PC-3 (cell line): ENCODE results near the gene EMC8. TPM values are rescaled to one million over a fixed set of nuclear protein-coding genes. Genes with fewer than 3 reads are reported as not detected.

Source experiments
- ATAC-seq: fragments of 200-7000 bp; cut with Tn5 transposase; 2 replicates; pipeline ENCODE4 v1.9.1; 2020; ENCODE audit warnings: mild to moderate bottlenecking, moderate library complexity
- BruUV-seq: library from RNA; stranded (reverse); fragments of 400-500 nt; replicated peaks from 2 replicates; lab custom pipeline; 2021; lab: Mats Ljungman, UMichigan
- CTCF ChIA-PET: fragments of 300-600 bp; sonication (Branson Sonifier 250); formaldehyde crosslinking; loops from one replicate; lab custom pipeline; 2022; ENCODE audit warnings: antibody characterized with exemption; lab: Charles Lee
- POLR2A ChIA-PET: fragments of 300-600 bp; sonication (Branson Sonifier 250); formaldehyde crosslinking; loops from one replicate; lab custom pipeline; 2022; ENCODE audit warnings: antibody characterized with exemption; ENCODE audit not compliant: unreplicated experiment; lab: Charles Lee
- DNase-seq: peaks from one replicate; pipeline ENCODE4 v3.0.0-alpha.2; 2015
- H2AFZ ChIP-seq: fragments of 300-600 bp; sonication (generic); 2 replicates; pipeline ENCODE4 v1.6.0; 2016; ENCODE audit warnings: antibody characterized with exemption, low read length
- H3F3A ChIP-seq: fragments of 300-600 bp; sonication (generic); one replicate; pipeline ENCODE4 v1.6.0; 2017; ENCODE audit warnings: antibody characterized with exemption, low read length, control low read depth, mild to moderate bottlenecking; ENCODE audit not compliant: unreplicated experiment
- H3K27ac ChIP-seq: fragments of 300-600 bp; sonication (generic); 2 replicates; pipeline ENCODE4 v1.5.1; 2016; ENCODE audit warnings: mild to moderate bottlenecking, low read length
- H3K27me3 ChIP-seq: fragments of 300-600 bp; sonication (generic); 2 replicates; pipeline ENCODE4 v1.6.1; 2016; ENCODE audit warnings: low read length, mixed read lengths
- H3K36me3 ChIP-seq: fragments of 300-600 bp; sonication (generic); 2 replicates; pipeline ENCODE4 v1.6.1; 2016; ENCODE audit warnings: low read depth, mixed run types, low read length, mixed read lengths
- H3K4me1 ChIP-seq: fragments of 300-600 bp; sonication (generic); 2 replicates; pipeline ENCODE4 v1.5.1; 2016; ENCODE audit warnings: low read length; ENCODE audit not compliant: insufficient read depth
- H3K4me2 ChIP-seq: fragments of 300-600 bp; sonication (generic); 2 replicates; pipeline ENCODE4 v1.6.0; 2016; ENCODE audit warnings: low read length
- H3K4me3 ChIP-seq: fragments of 300-600 bp; sonication (generic); 2 replicates; pipeline ENCODE4 v1.5.1; 2016; ENCODE audit warnings: mild to moderate bottlenecking, low read length, mixed read lengths
- H3K79me2 ChIP-seq: fragments of 300-600 bp; sonication (generic); 2 replicates; pipeline ENCODE4 v1.6.1; 2017; ENCODE audit warnings: low read length, mixed read lengths
- H3K9ac ChIP-seq: fragments of 300-600 bp; sonication (generic); 2 replicates; pipeline ENCODE4 v1.6.0; 2016; ENCODE audit warnings: mild to moderate bottlenecking, low read length
- H3K9me2 ChIP-seq: fragments of 300-600 bp; sonication (generic); replicated peaks from 2 replicates; pipeline ENCODE4 v1.6.1; 2016; ENCODE audit warnings: mixed run types, low read length, mixed read lengths
- H3K9me3 ChIP-seq: fragments of 300-600 bp; sonication (generic); 2 replicates; pipeline ENCODE4 v1.6.1; 2016; ENCODE audit warnings: low read length, mixed read lengths
- H4K20me1 ChIP-seq: fragments of 300-600 bp; sonication (generic); 2 replicates; pipeline ENCODE4 v1.6.1; 2016; ENCODE audit warnings: low read length, mixed read lengths
- CTCF ChIP-seq: fragments of 300-600 bp; sonication (generic); conservative IDR thresholded peaks from 2 replicates; pipeline ENCODE4 v1.5.1; 2017; ENCODE audit warnings: antibody characterized with exemption, low read depth, mild to moderate bottlenecking, low read length
- EZH2 ChIP-seq: fragments of 300-600 bp; sonication (generic); IDR thresholded peaks from one replicate; pipeline ENCODE4 v1.6.1; 2017; ENCODE audit warnings: antibody characterized with exemption, mild to moderate bottlenecking, low read length; ENCODE audit not compliant: unreplicated experiment
- EZH2phosphoT487 ChIP-seq: fragments of 300-600 bp; sonication (generic); IDR thresholded peaks from 2 replicates; pipeline ENCODE4 v1.6.1; 2018; ENCODE audit warnings: mild to moderate bottlenecking, antibody characterized with exemption, low read length, borderline replicate concordance
- intact Hi-C: fragments of 100-400 bp; cut with micrococcal nuclease; formaldehyde crosslinking; loops from 2 replicates; pipeline ENCODE4 v1.9.0; 2023
- total RNA-seq: library from RNA; depleted of rRNA; stranded (reverse); fragments of >200 nt; gene quantifications from 2 replicates; pipeline ENCODE4 v1.2.3, GENCODE V29; 2014

The EMC8 gene
- total RNA-seq, 1 experiment from 2014 or later = 46.1 TPM

GRCh38 chr16:85733839-85734170 is 65.5 kb downstream of the EMC8 start:
- Histone ChIP-seq H3K27me3 (no peaks in the 10 kb centered on the region), H3K4me2 (no peak overlapping the region), H3F3A (no peaks in the 10 kb centered on the region), H2AFZ (no peak overlapping the region), H3K9me3 (no peaks in the 10 kb centered on the region), H3K4me3 (no peak overlapping the region), H3K9me2 (no peaks in the 10 kb centered on the region), H3K36me3 (no peaks in the 10 kb centered on the region; the same call in 1 of the 2 replicates), H3K4me1 (no peaks in the 10 kb centered on the region), H3K9ac (no peak overlapping the region), H4K20me1 (no peaks in the 10 kb centered on the region), H3K27ac (no peak overlapping the region), H3K79me2 (no peaks in the 10 kb centered on the region; the same call in 1 of the 2 replicates)
- DNase-seq (no peak), ATAC-seq (no peak)
- intact Hi-C loops = no loop called here
- ChIA-PET CTCF (no interaction called here), POLR2A (no interaction called here)
- TF ChIP-seq EZH2phosphoT487 = no peak
- TF ChIP-seq CTCF = no peak
- no peak for TF ChIP-seq EZH2
- no TSS peak for BruUV-seq

GRCh38 chr16:85733155-85733838 is 66.0 kb downstream of the EMC8 start:
- no peak overlapping the region for H2AFZ ChIP-seq
- H3K27me3 ChIP-seq = no peaks in the 10 kb centered on the region
- no peaks in the 10 kb centered on the region for H3K9me2 ChIP-seq
- H3K4me1 ChIP-seq = no peaks in the 10 kb centered on the region
- no TSS peak for BruUV-seq
- H3K9ac ChIP-seq = no peak overlapping the region
- H4K20me1 ChIP-seq = no peaks in the 10 kb centered on the region
- TF ChIP-seq EZH2 (no peak), CTCF (no peak)
- H3K9me3 ChIP-seq = no peaks in the 10 kb centered on the region
- no peak overlapping the region for H3K4me2 ChIP-seq
- POLR2A ChIA-PET = no interaction called here
- no peaks in the 10 kb centered on the region for H3F3A ChIP-seq
- intact Hi-C loops = no loop called here
- ATAC-seq = no peak
- no peaks in the 10 kb centered on the region; the same call in 1 of the 2 replicates for H3K36me3 ChIP-seq
- CTCF ChIA-PET = no interaction called here
- H3K27ac ChIP-seq = no peak overlapping the region
- H3K79me2 ChIP-seq = no peaks in the 10 kb centered on the region; the same call in 1 of the 2 replicates
- no peak for DNase-seq
- H3K4me3 ChIP-seq = no peak overlapping the region

- Histone ChIP-seq H3K9me3 (no peaks in the 10 kb centered on the region), H3K27me3 (no peaks in the 10 kb centered on the region), H4K20me1 (no peaks in the 10 kb centered on the region), H3K4me3 (no peak overlapping the region), H2AFZ (no peak overlapping the region), H3K9me2 (no peaks in the 10 kb centered on the region), H3K27ac (no peak overlapping the region), H3K79me2 (no peaks in the 10 kb centered on the region; the same call in 1 of the 2 replicates), H3K36me3 (no peaks in the 10 kb centered on the region; the same call in 1 of the 2 replicates), H3K9ac (no peak overlapping the region), H3K4me1 (no peaks in the 10 kb centered on the region), H3K4me2 (no peak overlapping the region), H3F3A (no peaks in the 10 kb centered on the region)
- DNase-seq (no peak), ATAC-seq (no peak)
- CTCF ChIA-PET = no interaction called here
- TF ChIP-seq EZH2 = no peak
- TF ChIP-seq CTCF = no peak
- no peak for TF ChIP-seq EZH2phosphoT487
- POLR2A ChIA-PET = no interaction called here
- no TSS peak for BruUV-seq
- intact Hi-C loops = no loop called here
Measured at GRCh38 chr16:85731179-85731578, 68.2 kb downstream of the EMC8 start.
